DMS79 treated with DMSO at 0.1 percent for 48 hours (cell line): ENCODE results near the gene GIMAP5.
"Not testable (repeated sequence)": the region's sequence is repeated elsewhere in the genome, so short reads cannot be mapped to it uniquely, and the experiment has no call there.

Source experiments
- DNase-seq: peaks from one replicate; lab custom pipeline; 2025; lab: John Stamatoyannopoulos, UW

The GIMAP5 gene

DNA sequence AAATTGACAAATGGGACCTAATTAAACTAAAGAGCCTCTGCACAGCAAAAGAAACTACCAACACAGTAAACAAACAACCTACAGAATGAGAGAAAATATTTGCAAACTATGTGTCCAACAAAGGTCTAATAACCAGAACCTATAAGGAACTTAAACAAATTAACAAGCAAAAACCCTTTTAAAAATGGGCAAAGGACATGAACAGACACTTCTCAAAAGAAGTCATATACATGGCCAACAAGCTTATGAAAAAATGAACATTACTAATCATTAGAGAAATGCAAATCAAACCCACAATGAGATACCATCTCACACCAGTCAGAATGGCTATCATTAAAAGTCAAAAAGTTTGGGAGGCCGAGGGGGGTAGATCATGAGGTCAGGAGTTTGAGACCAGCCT, 36.9 kb downstream of the GIMAP5 start:
- not testable (repeated sequence) for DNase-seq

- no peak for DNase-seq
Measured at GRCh38 chr7:150778014-150778737, 41.0 kb downstream of the GIMAP5 start.

DNA sequence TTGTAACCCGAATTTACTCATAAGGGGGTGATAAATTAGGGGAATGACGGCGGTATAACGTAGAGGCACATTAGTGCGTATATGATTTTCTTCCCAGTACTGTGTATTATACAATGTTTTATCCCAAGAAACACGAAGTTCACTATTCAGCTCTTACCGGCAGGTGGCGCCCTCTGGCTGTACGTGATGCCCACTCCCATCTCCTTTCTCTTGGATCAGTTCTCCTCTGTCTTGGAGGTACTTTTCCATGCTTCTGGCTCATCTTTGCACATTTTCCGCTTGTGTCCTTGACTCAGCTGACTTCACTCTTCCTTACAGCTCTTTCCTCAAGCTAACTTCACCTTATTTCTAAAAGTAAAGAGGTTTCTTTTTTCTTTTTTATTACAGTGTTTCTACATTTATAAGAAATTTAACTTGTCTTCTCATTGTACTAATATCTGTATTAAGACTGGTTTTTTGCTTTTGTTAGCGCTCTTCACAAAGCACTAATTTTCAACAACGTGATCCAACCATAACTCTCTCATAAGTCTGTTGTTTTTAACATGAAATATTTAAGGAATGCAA, 41.6 kb downstream of the GIMAP5 start:
- DNase-seq: peak; percentile 76

DNA sequence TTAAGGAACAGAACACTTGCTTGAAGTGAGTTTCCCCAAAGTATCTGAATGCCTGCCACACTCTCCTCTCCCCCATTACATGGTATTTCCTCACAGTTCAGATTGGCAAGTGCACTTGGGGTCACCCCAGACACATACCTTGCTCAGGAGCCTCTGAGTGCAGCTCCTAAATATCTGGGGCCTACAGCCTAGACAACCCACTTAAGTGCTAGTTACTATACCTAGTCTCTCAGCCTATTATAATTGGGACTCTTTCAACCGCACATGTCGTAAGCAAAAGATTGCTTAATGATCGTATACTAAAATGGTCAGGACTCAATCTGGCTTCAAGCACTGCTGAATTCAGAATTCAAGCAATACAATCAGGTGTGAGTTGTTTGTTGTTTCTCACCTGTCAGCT, 43.1 kb downstream of the GIMAP5 start:
- no peak for DNase-seq

GRCh38 chr7:150781103-150781502, 43.9 kb downstream of the GIMAP5 start:
- DNase-seq: no peak

DNA sequence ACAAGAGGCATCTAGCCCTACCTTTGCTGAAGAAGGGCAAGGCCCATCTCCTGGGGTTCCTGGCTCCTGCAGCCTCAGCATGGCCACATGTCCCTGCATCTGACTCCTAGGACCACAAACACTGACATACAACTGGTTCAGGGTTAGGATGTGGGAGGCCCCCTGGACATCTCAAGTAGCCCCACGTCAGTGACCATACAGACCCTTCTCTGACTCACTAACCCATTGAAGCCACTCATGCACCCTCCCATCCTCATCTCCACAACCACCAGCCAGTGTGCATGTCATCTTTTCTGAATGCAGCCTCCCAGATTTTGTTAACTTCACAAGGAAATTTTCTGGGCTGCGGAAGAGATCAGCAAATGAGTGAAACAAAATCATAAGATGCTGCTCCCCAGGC, 44.7 kb downstream of the GIMAP5 start:
- DNase-seq: no peak

GRCh38 chr7:150784120-150784736, 47.0 kb downstream of the GIMAP5 start:
- no peak for DNase-seq

DNA sequence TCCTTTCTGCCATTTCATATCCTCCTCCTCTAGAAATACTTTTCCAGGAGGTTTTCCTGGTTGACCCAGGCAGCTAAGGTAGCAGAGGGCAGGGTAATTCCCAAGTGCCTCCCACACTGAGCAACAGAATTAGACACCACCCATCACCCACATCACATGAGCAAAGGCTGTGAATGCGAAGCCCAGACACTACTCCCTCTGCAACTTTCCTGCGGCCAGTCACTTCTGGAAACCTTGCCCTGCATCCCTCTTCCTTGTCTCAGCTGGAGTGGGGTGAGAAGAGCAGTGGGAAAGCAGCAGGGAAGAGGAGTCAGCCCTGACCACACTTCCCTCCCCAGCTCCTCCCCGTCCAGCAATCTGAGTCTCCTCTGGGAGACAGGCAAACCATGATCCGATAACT, 47.7 kb downstream of the GIMAP5 start:
- no peak for DNase-seq

DNA sequence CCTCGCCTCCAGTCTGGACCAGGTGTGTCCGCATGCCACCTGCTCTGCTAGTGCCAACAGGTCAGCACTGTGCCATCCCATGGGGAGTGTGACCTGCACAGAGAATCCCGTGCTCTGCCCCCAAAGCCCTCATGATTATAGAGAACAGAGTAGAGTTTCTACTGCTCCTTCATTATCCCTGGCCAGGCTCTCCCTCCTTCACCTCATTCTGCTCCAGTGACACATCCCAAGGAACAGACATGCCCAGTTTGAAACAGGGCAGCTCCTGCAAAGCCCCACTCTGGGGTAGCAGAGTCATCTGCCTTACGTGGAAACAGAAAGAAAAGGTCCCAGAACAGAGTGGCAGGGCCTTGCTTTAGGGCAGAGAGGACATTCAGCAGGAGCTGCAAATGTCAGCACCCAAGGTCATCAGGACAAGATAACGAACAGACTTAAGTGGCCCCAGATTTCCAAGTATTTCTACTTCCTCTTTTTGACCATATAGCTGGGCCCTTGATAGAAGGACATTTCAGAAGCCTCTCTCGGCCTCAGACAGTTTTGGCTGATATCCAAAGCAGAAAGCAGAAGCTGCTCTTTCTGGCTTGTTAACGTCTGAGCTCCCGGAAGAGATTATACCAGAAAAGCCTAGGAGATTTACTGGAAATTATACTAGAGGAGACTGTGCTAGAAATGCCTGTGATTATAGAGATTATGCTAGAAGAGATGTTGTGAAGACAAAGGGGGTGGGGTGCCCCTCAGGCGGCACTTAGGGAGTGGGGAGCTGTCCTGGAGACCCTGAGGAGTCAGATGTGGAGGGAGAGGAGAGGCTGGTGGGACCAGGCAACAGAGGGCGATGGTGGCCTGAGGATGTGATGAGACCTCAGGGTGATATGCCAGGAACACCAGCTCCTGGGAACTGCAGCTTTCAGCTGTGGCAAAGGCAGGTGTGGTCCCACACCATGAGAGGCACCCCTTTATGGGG, 50.4 kb downstream of the GIMAP5 start:
- no peak for DNase-seq

DNA sequence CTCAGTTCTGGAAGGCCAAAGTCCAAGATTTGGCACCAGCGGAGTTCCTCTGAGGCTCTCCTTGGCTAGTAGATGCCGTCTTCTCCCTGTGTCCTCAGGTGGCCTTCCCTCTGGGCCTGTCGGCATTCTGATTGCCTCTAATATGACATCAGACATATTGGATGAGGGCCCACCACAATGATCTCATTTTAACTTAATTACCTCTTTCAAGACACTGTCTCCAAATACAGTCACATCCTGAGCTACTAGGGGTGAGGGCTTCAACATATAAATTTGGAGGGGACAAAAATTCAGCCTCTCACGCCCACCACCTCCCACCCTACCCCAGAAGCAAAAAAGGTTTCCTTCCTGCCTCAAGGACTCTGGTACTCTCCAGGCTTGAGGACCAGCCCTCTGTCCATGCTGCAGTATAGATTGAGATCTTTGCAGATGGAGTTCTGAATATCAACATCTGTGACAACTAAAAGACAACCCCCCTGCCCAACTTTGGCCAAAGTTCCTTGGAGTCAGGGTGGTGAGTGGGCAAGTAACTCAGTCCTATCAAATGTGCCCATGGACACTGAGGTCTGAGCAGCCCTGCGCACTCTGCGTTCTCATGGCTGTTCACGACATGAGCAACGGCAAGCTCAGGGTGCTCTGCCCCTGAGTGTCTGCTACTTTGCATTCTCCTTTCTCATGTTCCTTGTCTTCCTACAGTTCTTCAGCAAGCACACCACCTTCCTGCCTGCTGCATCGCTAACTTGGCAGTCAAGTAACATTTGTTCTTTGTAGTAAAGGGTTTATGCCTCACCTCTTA, 51.5 kb downstream of the GIMAP5 start:
- no peak for DNase-seq

GRCh38 chr7:150790416-150791075, 53.3 kb downstream of the GIMAP5 start:
- DNase-seq: no peak

DNA sequence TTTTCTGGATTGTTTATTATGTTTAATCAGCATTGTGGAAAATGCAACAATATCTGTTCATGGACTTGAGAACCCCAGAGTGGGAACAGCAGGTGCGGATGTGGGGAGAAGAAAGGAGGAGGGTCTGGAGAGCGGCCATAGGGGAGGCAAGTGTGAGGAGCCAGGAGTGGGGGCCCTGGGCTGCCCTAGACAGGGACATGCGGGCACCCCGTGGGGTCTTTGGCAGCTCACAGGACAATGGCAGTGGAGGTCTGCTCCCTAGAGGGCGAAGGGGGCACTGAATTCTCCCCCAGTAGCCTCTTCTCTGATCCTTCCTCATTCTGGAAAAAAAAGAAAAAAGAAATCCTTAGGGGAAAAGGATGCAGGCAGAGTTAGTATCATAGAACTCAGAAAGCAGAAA, 54.1 kb downstream of the GIMAP5 start:
- no peak for DNase-seq

DNA sequence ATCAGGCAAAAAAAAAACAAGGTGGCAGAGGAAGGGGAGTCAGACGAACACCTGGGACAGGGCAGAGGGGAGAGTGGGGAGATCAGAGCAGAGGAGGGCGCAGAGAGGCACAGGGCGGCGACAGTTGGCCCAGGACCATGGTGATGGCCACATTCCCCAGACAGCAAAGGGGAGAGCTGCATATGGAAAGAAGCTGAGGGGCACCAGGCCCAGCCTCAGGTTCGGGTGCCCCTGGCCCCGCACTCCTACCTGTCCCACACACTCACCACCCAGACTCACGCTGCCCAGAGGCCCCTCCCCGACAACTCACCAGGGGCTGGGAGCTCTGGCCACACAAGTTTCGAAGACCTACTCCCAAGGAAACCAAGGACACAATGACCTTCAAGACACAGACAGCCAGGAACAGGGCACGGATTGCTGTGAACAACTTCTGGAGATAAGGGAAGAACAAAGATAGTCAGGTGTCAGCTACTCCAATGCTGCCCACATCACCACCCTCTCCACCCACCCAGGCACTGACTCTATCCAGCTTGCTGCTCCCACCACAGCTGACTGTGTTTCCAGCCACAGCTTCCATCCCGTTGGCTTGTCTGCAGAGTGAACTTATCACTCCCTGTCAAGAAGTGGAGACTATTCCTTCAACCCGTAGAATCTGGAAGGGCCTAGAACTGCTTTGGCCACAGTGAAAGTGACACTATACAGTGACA, 54.7 kb downstream of the GIMAP5 start:
- DNase-seq: no peak
